K562 (cell line): ENCODE measurements around the gene OTUD5. TPM values are rescaled to one million over a fixed set of nuclear protein-coding genes. Genes with fewer than 3 reads are reported as not detected.

Experiments used
- ATF3 ChIP-seq, 2 experiments: fragments of 450-650 bp in 1 of 2; sonication (generic) in 1 of 2; formaldehyde crosslinking in 1 of 2; IDR thresholded peaks in 1 of 2; conservative IDR thresholded peaks in 1 of 2; 2 replicates each; pipeline versions ENCODE4 v1.6.1 to v1.8.1; 2016 to 2023; ENCODE audit warnings: mild to moderate bottlenecking in 2 of 2, moderate library complexity in 2 of 2, inconsistent platforms in 1 of 2, missing genetic modification reagents in 1 of 2
- BACH1 ChIP-seq: fragments of 200-800 bp; sonication (Bioruptor generic); IDR thresholded peaks from 2 replicates; pipeline ENCODE4 v1.6.1; 2016; ENCODE audit warnings: missing genetic modification characterization, missing compliant biosample characterization
- BCOR ChIP-seq: fragments of 450-650 bp; IDR thresholded peaks from 2 replicates; pipeline ENCODE4 v1.6.1; 2016
- BRD4 ChIP-seq: fragments of 200-600 bp; sonication (generic); IDR thresholded peaks from 2 replicates; pipeline ENCODE4 v1.6.1; 2017; ENCODE audit warnings: inconsistent platforms
- C11orf30 ChIP-seq: fragments of 450-650 bp; IDR thresholded peaks from 2 replicates; pipeline ENCODE4 v1.6.1; 2016; ENCODE audit warnings: low read depth, mild to moderate bottlenecking
- CEBPB ChIP-seq: fragments of 450-650 bp; IDR thresholded peaks from 2 replicates; pipeline ENCODE4 v1.6.1; 2016; ENCODE audit warnings: missing genetic modification characterization, missing compliant biosample characterization
- GABPA ChIP-seq: fragments of 200-800 bp; sonication (Bioruptor generic); conservative IDR thresholded peaks from 2 replicates; pipeline ENCODE4 v1.6.1; 2016; ENCODE audit warnings: low read depth, missing genetic modification characterization, missing compliant biosample characterization
- GABPB1 ChIP-seq: sonication (generic); formaldehyde crosslinking; IDR thresholded peaks from 2 replicates; pipeline ENCODE4 v1.8.0; 2022; ENCODE audit warnings: mild to moderate bottlenecking, missing genetic modification reagents
- MEIS2 ChIP-seq: fragments of 450-650 bp; IDR thresholded peaks from 2 replicates; pipeline ENCODE4 v1.6.1; 2014; ENCODE audit warnings: mild to moderate bottlenecking; ENCODE audit not compliant: partially characterized antibody
- NCOR1 ChIP-seq: fragments of 450-650 bp; IDR thresholded peaks from 2 replicates; pipeline ENCODE4 v1.6.1; 2016; ENCODE audit warnings: mild to moderate bottlenecking, moderate library complexity
- NUFIP1 ChIP-seq: fragments of 450-650 bp; IDR thresholded peaks from 2 replicates; pipeline ENCODE4 v1.6.1; 2018; ENCODE audit not compliant: partially characterized antibody
- PHF8 ChIP-seq: fragments of 200-600 bp; sonication (generic); IDR thresholded peaks from 2 replicates; pipeline ENCODE4 v1.6.1; 2012; ENCODE audit warnings: mixed run types, mild to moderate bottlenecking, inconsistent platforms, low read length, moderate library complexity, borderline replicate concordance
- POLR2AphosphoS5 ChIP-seq: IDR thresholded peaks from 2 replicates; pipeline ENCODE4 v1.6.1; 2011; ENCODE audit warnings: mild to moderate bottlenecking, low read depth, low read length, moderate library complexity; ENCODE audit not compliant: control insufficient read depth, insufficient read depth
- POLR2G ChIP-seq: fragments of 200-400 bp; formaldehyde crosslinking; IDR thresholded peaks from 2 replicates; pipeline ENCODE4 v1.6.1; 2017; ENCODE audit warnings: low read depth, mild to moderate bottlenecking, antibody characterized with exemption, low read length, moderate library complexity
- POLR2H ChIP-seq: IDR thresholded peaks from 2 replicates; pipeline ENCODE4 v1.6.1; 2016; ENCODE audit warnings: missing genetic modification characterization, low read depth, mild to moderate bottlenecking, control low read depth, missing compliant biosample characterization, moderate library complexity
- SIN3B ChIP-seq: fragments of 450-650 bp; IDR thresholded peaks from 2 replicates; pipeline ENCODE4 v1.6.1; 2017; ENCODE audit warnings: low read depth, mild to moderate bottlenecking, moderate library complexity
- SREBF2 ChIP-seq: sonication (generic); formaldehyde crosslinking; IDR thresholded peaks from 2 replicates; pipeline ENCODE4 v1.4.0; 2020; ENCODE audit warnings: mild to moderate bottlenecking, missing genetic modification reagents
- TAF1 ChIP-seq: IDR thresholded peaks from 2 replicates; pipeline ENCODE4 v1.6.1; 2011; ENCODE audit warnings: mild to moderate bottlenecking, low read length, moderate library complexity; ENCODE audit not compliant: insufficient read depth, control insufficient read depth, severe bottlenecking; ENCODE audit errors: extremely low read depth
- TBP ChIP-seq: optimal IDR thresholded peaks from 2 replicates; pipeline ENCODE3; 2011; ENCODE audit warnings: low read depth, low read length, improper control_type of control experiment
- TCF7L2 ChIP-seq: fragments of 150-350 bp; IDR thresholded peaks from 2 replicates; pipeline ENCODE4 v1.6.1; 2016; ENCODE audit warnings: low read depth, mild to moderate bottlenecking, low read length, moderate library complexity
- ZBTB7A ChIP-seq: IDR thresholded peaks from 2 replicates; pipeline ENCODE4 v1.6.1; 2011; ENCODE audit warnings: low read depth, mild to moderate bottlenecking, low read length, moderate library complexity, borderline replicate concordance; ENCODE audit not compliant: control insufficient read depth
- polyA plus RNA-seq, 8 experiments: library from polyadenylated mRNA; depleted of rRNA in 4 of 8; stranded (reverse) in 5 of 8; unstranded in 3 of 8; fragments of >200 nt; fragmentation: Nextera tagmentation in 2 of 8; fragmentation: Illumina TruSeq in 1 of 8; extraction: Ambion mirVana in 2 of 8; extraction: Trizol in 1 of 8; gene quantifications; 2 replicates each; pipeline versions ENCODE4 v1.2.1 to v1.2.3, GENCODE V29; 2011 to 2014; ENCODE audit warnings: inconsistent platforms in 1 of 8, missing spikeins in 1 of 8
- total RNA-seq, 7 experiments: library from RNA; depleted of rRNA in 6 of 7; stranded (reverse); fragments of >200 nt in 6 of 7; fragmentation: Illumina TruSeq in 2 of 7; extraction: Trizol in 2 of 7; gene quantifications; 2 replicates each; pipeline versions ENCODE4 v1.2.1 to v1.2.3, GENCODE V29; 2011 to 2021; ENCODE audit warnings: low replicate concordance in 1 of 7
- TF ChIP-seq, protein P1 (sequence below): sonication (generic); formaldehyde crosslinking; IDR thresholded peaks from 2 replicates; pipeline ENCODE4 v1.8.0; 2022; ENCODE audit warnings: mild to moderate bottlenecking, missing genetic modification reagents

OTUD5 gene
- total and polyA plus RNA-seq, 9 of the 15 experiments (the other 6 are each of a cell fraction or from before 2014, with no cell fraction given): 3.6 to 102 (median 59.0) TPM

- TF ChIP-seq TAF1 (peak; percentile 96), BRD4 (peak; percentile 6; the same call in 1 of the 2 replicates), GABPB1 (CRISPR knock-in tag) (peak; percentile 59; the same call in 1 of the 2 replicates), GABPA (peak; percentile 49; the same call in 1 of the 2 replicates), PHF8 (peak; percentile 65; the same call in 1 of the 2 replicates), TCF7L2 (peak; percentile 88), SREBF2 (CRISPR knock-in tag) (no peak), C11orf30 (0 out of 2 replicates have a peak, but pooled peaks have one; percentile 28), BCOR (peak; percentile 84), CEBPB (tag) (peak; percentile 92), BACH1 (tag) (no peak), ZBTB7A (peak; percentile 94), NCOR1 (0 out of 2 replicates have a peak, but pooled peaks have one; percentile 18), POLR2AphosphoS5 (0 out of 2 replicates have a peak, but pooled peaks have one; percentile 63), MEIS2 (peak; percentile 10), ATF3 (IDR thresholded peaks at IDR 0.05) (peak; percentile 29; the same call in 1 of the 2 replicates), ATF3 (CRISPR knock-in tag; conservative IDR thresholded peaks at IDR 0.05) (no peak), SIN3B (0 out of 2 replicates have a peak, but pooled peaks have one; percentile 50), POLR2G (peak; percentile 83), TBP (peak; percentile 94), POLR2H (peak; percentile 73), NUFIP1 (peak; percentile 62)
- TF ChIP-seq, protein P1, sequence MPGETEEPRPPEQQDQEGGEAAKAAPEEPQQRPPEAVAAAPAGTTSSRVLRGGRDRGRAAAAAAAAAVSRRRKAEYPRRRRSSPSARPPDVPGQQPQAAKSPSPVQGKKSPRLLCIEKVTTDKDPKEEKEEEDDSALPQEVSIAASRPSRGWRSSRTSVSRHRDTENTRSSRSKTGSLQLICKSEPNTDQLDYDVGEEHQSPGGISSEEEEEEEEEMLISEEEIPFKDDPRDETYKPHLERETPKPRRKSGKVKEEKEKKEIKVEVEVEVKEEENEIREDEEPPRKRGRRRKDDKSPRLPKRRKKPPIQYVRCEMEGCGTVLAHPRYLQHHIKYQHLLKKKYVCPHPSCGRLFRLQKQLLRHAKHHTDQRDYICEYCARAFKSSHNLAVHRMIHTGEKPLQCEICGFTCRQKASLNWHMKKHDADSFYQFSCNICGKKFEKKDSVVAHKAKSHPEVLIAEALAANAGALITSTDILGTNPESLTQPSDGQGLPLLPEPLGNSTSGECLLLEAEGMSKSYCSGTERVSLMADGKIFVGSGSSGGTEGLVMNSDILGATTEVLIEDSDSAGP (CRISPR knock-in tag): no peak
Measured at GRCh38 chrX:49002091-49002935, 44.9 kb upstream of the OTUD5 start, which contains the start of gene GRIPAP1 (continued).
